Caco-2 (cell line): ENCODE results near the gene ARPC5L. TPM values are rescaled to one million over a fixed set of nuclear protein-coding genes. Genes with fewer than 3 reads are reported as not detected.

Experiments
- BruUV-seq: library from RNA; stranded (reverse); fragments of 400-500 nt; replicated peaks from 2 replicates; lab custom pipeline; 2021; lab: Mats Ljungman, UMichigan
- CTCF ChIA-PET: fragments of 300-600 bp; sonication (Branson Sonifier 250); formaldehyde crosslinking; loops from one replicate; lab custom pipeline; 2022; ENCODE audit warnings: antibody characterized with exemption; lab: Charles Lee
- POLR2A ChIA-PET: fragments of 300-600 bp; sonication (Branson Sonifier 250); formaldehyde crosslinking; loops from one replicate; lab custom pipeline; 2022; ENCODE audit warnings: antibody characterized with exemption; lab: Charles Lee
- DNase-seq, 2 experiments: peaks; one replicate each; pipeline versions ENCODE4 v3.0.0 to v3.0.0-alpha.2; 2020 to 2022
- H3K27me3 ChIP-seq: replicated peaks from 2 replicates; pipeline ENCODE4 v1.6.0; 2011; ENCODE audit warnings: low read length; ENCODE audit not compliant: control insufficient read depth, insufficient read depth
- H3K36me3 ChIP-seq: 2 replicates; pipeline ENCODE4 v1.5.1; 2011; ENCODE audit warnings: low read length; ENCODE audit not compliant: control insufficient read depth, insufficient read depth
- H3K4me1 ChIP-seq: fragments of 250-450 bp; sonication (Bioruptor Pico); 2 replicates; pipeline ENCODE4 v1.5.1; 2020; ENCODE audit warnings: mild to moderate bottlenecking
- H3K4me3 ChIP-seq: 2 replicates; pipeline ENCODE4 v1.5.1; 2011; ENCODE audit warnings: low read depth, mild to moderate bottlenecking, control low read depth, low read length
- H3K9me3 ChIP-seq: fragments of 250-450 bp; sonication (Bioruptor Pico); 2 replicates; pipeline ENCODE4 v1.5.1; 2020; ENCODE audit warnings: mild to moderate bottlenecking, moderate library complexity
- H3K27ac Mint-ChIP-seq: one replicate; pipeline ENCODE4 v1.8.0; 2022; ENCODE audit warnings: mixed read lengths; ENCODE audit not compliant: unreplicated experiment
- H3K27me3 Mint-ChIP-seq: one replicate; pipeline ENCODE4 v1.8.0; 2022; ENCODE audit warnings: mixed read lengths; ENCODE audit not compliant: insufficient read depth, unreplicated experiment
- H3K36me3 Mint-ChIP-seq: one replicate; pipeline ENCODE4 v1.8.0; 2022; ENCODE audit warnings: mild to moderate bottlenecking, mixed read lengths; ENCODE audit not compliant: insufficient read depth, unreplicated experiment
- H3K4me1 Mint-ChIP-seq: one replicate; pipeline ENCODE4 v1.8.0; 2022; ENCODE audit warnings: low read depth, mixed read lengths; ENCODE audit not compliant: unreplicated experiment
- H3K4me3 Mint-ChIP-seq: one replicate; pipeline ENCODE4 v1.8.0; 2022; ENCODE audit warnings: mild to moderate bottlenecking, moderate library complexity, mixed read lengths; ENCODE audit not compliant: unreplicated experiment
- H3K9me3 Mint-ChIP-seq: one replicate; pipeline ENCODE4 v1.8.0; 2022; ENCODE audit warnings: mixed read lengths; ENCODE audit not compliant: unreplicated experiment
- intact Hi-C: fragments of 100-400 bp; cut with micrococcal nuclease; formaldehyde crosslinking; loops from one replicate; pipeline ENCODE4 v1.10.0; 2022; ENCODE audit not compliant: unreplicated experiment
- total RNA-seq: library from RNA; stranded (reverse); gene quantifications from 2 replicates; pipeline ENCODE4 v1.2.3, GENCODE V29; 2022
- TF ChIP-seq, protein P1 (sequence below), 2 experiments: fragments of 200-600 bp in 1 of 2; IDR thresholded peaks; 1 replicate in 1 of 2; 2 replicates in 1 of 2; pipeline versions ENCODE4 v1.5.1 to v1.8.0; 2011 to 2022; ENCODE audit warnings: antibody characterized with exemption in 1 of 2, control low read depth in 1 of 2, inconsistent platforms in 1 of 2, low read depth in 1 of 2, low read length in 1 of 2, mild to moderate bottlenecking in 1 of 2, moderate library complexity in 1 of 2; ENCODE audit not compliant: insufficient read depth in 1 of 2, severe bottlenecking in 1 of 2, unreplicated experiment in 1 of 2

ARPC5L gene
- total RNA-seq, 1 experiment from 2014 or later = 60.1 TPM

DNA sequence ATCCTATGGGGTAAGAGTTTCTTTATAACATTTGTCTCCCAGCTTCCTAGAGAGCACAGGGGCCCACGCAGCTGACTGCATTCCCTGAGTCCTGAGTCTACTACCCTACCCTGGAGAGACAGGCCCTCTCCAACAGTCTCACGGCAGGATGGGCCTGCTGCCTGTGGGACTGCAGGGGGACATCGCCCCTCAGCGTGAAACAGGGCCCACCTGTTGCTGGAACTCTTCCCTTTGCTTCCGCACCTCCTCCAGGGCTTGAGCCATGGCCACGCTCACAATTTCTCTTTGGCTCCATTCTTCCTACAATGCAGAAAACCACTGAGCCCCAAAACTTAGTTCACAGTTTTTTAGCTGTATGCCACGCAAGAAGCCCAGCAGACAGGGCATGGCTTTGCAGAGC, 28.2 kb downstream of the ARPC5L start:
- H3K9me3 Mint-ChIP-seq = no peaks in the 10 kb centered on the region
- no peak overlapping the region for H3K27ac Mint-ChIP-seq
- ChIA-PET CTCF (no interaction called here), POLR2A (no interaction called here)
- H3K36me3 Mint-ChIP-seq = peaks cover 29% of the 10 kb centered on the region
- H3K4me1 Mint-ChIP-seq = no peaks in the 10 kb centered on the region
- Histone ChIP-seq H3K4me1 (no peaks in the 10 kb centered on the region), H3K9me3 (no peaks in the 10 kb centered on the region), H3K4me3 (no peak overlapping the region), H3K36me3 (no peaks in the 10 kb centered on the region), H3K27me3 (no peaks in the 10 kb centered on the region)
- DNase-seq = no peak
- BruUV-seq = no TSS peak
- H3K27me3 Mint-ChIP-seq = no peaks in the 10 kb centered on the region
- TF ChIP-seq, protein P1, sequence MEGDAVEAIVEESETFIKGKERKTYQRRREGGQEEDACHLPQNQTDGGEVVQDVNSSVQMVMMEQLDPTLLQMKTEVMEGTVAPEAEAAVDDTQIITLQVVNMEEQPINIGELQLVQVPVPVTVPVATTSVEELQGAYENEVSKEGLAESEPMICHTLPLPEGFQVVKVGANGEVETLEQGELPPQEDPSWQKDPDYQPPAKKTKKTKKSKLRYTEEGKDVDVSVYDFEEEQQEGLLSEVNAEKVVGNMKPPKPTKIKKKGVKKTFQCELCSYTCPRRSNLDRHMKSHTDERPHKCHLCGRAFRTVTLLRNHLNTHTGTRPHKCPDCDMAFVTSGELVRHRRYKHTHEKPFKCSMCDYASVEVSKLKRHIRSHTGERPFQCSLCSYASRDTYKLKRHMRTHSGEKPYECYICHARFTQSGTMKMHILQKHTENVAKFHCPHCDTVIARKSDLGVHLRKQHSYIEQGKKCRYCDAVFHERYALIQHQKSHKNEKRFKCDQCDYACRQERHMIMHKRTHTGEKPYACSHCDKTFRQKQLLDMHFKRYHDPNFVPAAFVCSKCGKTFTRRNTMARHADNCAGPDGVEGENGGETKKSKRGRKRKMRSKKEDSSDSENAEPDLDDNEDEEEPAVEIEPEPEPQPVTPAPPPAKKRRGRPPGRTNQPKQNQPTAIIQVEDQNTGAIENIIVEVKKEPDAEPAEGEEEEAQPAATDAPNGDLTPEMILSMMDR (IDR thresholded peaks at IDR 0.05; ENCODE audit: insufficient read depth in 1 of 2, low read depth in 1 of 2, low read length in 1 of 2, severe bottlenecking in 1 of 2, unreplicated experiment in 1 of 2) = no peak
- intact Hi-C loops = no loop called here
- no peak overlapping the region for H3K4me3 Mint-ChIP-seq

DNA sequence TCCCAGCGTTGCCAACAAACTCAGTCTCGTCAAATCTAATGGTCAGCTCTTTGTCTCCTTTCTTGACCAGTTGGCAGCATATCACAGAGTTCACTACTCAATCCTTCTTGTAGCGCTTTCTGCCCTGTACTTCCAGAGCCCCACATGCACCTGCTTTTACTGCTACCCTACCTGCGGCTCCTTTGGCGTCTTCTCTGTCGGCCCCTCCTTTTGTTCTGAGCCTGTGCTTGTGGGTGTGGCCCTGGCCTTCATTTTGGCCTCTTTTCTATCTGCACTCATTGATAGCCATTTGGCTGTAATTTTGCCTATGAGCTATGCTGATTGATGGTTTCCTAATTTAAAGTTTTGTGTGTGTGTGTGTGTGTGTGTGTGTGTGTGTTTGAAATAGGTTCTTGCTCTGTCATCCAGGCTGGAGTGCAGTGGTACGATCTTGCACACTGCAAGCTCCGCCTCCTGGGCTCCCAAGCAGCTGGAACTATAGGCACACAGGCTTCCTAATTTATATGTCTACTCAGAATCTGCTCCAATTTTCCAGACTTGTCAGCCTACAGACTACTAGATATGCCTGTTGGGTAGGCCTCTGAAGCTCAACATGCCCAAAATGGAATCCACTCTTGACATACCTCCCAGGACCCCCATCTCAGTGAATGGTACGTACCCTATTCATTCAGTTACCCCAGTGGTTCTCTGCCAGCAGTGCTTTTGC, 32.3 kb downstream of the ARPC5L start:
- Mint-ChIP-seq H3K4me3 (no peak overlapping the region), H3K27me3 (no peaks in the 10 kb centered on the region), H3K27ac (no peak overlapping the region), H3K36me3 (peaks cover 32% of the 10 kb centered on the region), H3K9me3 (no peaks in the 10 kb centered on the region), H3K4me1 (no peaks in the 10 kb centered on the region)
- DNase-seq = no peak
- ChIA-PET POLR2A (no interaction called here), CTCF (no interaction called here)
- no TSS peak for BruUV-seq
- intact Hi-C loops = loop anchor here (1.0 kb wide), 1 partner anchor 37 kb away; no protein-coding TSS in a partner anchor
- H3K27me3 ChIP-seq = no peaks in the 10 kb centered on the region
- no peaks in the 10 kb centered on the region for H3K36me3 ChIP-seq
- TF ChIP-seq, protein P1 (IDR thresholded peaks at IDR 0.05; ENCODE audit: insufficient read depth in 1 of 2, low read depth in 1 of 2, low read length in 1 of 2, severe bottlenecking in 1 of 2, unreplicated experiment in 1 of 2) = no peak
- peaks cover 16% of the 10 kb centered on the region for H3K4me1 ChIP-seq
- H3K4me3 ChIP-seq = no peak overlapping the region
- H3K9me3 ChIP-seq = no peaks in the 10 kb centered on the region

DNA sequence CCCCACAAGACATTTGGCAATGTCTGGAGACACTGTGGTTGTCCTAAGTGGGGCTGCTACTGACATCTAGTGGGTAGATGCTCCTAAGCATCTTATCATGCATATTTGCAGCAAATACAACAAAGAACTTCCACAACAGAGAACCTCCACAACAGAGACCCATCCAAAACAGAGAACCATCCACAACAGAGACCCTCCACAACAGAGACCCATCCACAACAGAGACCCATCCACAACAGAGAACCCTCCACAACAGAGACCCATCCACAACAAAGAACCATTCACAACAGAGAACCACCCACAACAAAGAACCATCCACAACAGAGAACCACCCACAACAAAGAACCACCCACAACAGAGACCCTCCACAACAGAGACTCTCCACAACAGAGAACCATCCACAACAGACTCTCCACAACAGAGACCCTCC, 32.8 kb downstream of the ARPC5L start:
- H3K27ac Mint-ChIP-seq = no peak overlapping the region
- DNase-seq = peak in 1 of 2 experiments; percentile 43
- no peak overlapping the region for H3K4me3 Mint-ChIP-seq
- no peaks in the 10 kb centered on the region for H3K4me1 Mint-ChIP-seq
- Histone ChIP-seq H3K4me1 (peaks cover 16% of the 10 kb centered on the region), H3K9me3 (no peaks in the 10 kb centered on the region), H3K36me3 (no peaks in the 10 kb centered on the region), H3K27me3 (no peaks in the 10 kb centered on the region), H3K4me3 (no peak overlapping the region)
- peaks cover 28% of the 10 kb centered on the region for H3K36me3 Mint-ChIP-seq
- TF ChIP-seq, protein P1 (IDR thresholded peaks at IDR 0.05; ENCODE audit: insufficient read depth in 1 of 2, low read depth in 1 of 2, low read length in 1 of 2, severe bottlenecking in 1 of 2, unreplicated experiment in 1 of 2) = peak; percentile 40 to 52
- intact Hi-C loops = loop anchor here (1.0 kb wide), 1 partner anchor 37 kb away; no protein-coding TSS in a partner anchor
- no peaks in the 10 kb centered on the region for H3K27me3 Mint-ChIP-seq
- ChIA-PET CTCF (no interaction called here), POLR2A (no interaction called here)
- no TSS peak for BruUV-seq
- H3K9me3 Mint-ChIP-seq = no peaks in the 10 kb centered on the region
